K562 (cell line): ENCODE results near the gene WDR54. TPM values are rescaled to one million over a fixed set of nuclear protein-coding genes. Genes with fewer than 3 reads are reported as not detected.

ENCODE experiments used
- CHD2 ChIP-seq: IDR thresholded peaks from 2 replicates; pipeline ENCODE4 v1.6.1; 2011; ENCODE audit warnings: low read depth, low read length
- E2F4 ChIP-seq: sonication (generic); formaldehyde crosslinking; IDR thresholded peaks from 2 replicates; pipeline ENCODE4 v1.8.0; 2022; ENCODE audit warnings: mild to moderate bottlenecking, low read depth, missing genetic modification reagents
- ESRRA ChIP-seq: fragments of 450-650 bp; IDR thresholded peaks from 2 replicates; pipeline ENCODE4 v1.6.1; 2014; ENCODE audit warnings: low read depth, mild to moderate bottlenecking, moderate library complexity, borderline replicate concordance
- GTF2F1 ChIP-seq: IDR thresholded peaks from 2 replicates; pipeline ENCODE4 v1.6.1; 2011; ENCODE audit warnings: low read depth, low read length, improper control_type of control experiment
- HNRNPLL ChIP-seq: fragments of 200-400 bp; formaldehyde crosslinking; IDR thresholded peaks from 2 replicates; pipeline ENCODE4 v1.6.1; 2017; ENCODE audit warnings: low read length, low read depth, mild to moderate bottlenecking; ENCODE audit not compliant: poor library complexity, severe bottlenecking
- KHSRP ChIP-seq: fragments of 450-650 bp; IDR thresholded peaks from 2 replicates; pipeline ENCODE4 v1.6.1; 2017
- MCM2 ChIP-seq: fragments of 450-650 bp; IDR thresholded peaks from 2 replicates; pipeline ENCODE4 v1.6.1; 2017; ENCODE audit warnings: low read depth, mild to moderate bottlenecking
- MEF2A ChIP-seq: IDR thresholded peaks from 2 replicates; pipeline ENCODE4 v1.6.1; 2011; ENCODE audit warnings: low read depth, mild to moderate bottlenecking, low read length, moderate library complexity; ENCODE audit not compliant: control insufficient read depth
- NBN ChIP-seq: fragments of 450-650 bp; IDR thresholded peaks from 2 replicates; pipeline ENCODE4 v1.6.1; 2016; ENCODE audit warnings: low read depth, mild to moderate bottlenecking
- NCOR1 ChIP-seq: fragments of 450-650 bp; IDR thresholded peaks from 2 replicates; pipeline ENCODE4 v1.6.1; 2016; ENCODE audit warnings: mild to moderate bottlenecking, moderate library complexity
- PBX2 ChIP-seq, 2 experiments: IDR thresholded peaks in 1 of 2; conservative IDR thresholded peaks in 1 of 2; 2 replicates each; pipeline ENCODE4 v1.6.1; 2016; ENCODE audit warnings: low read depth in 2 of 2, mild to moderate bottlenecking in 1 of 2, missing compliant biosample characterization in 1 of 2, missing genetic modification characterization in 1 of 2, moderate library complexity in 1 of 2
- PHF20 ChIP-seq: fragments of 450-650 bp; IDR thresholded peaks from 2 replicates; pipeline ENCODE4 v1.6.1; 2018; ENCODE audit not compliant: partially characterized antibody
- PHTF2 ChIP-seq: fragments of 250-450 bp; sonication (Bioruptor Pico); IDR thresholded peaks from 2 replicates; pipeline ENCODE4 v1.5.0; 2021; ENCODE audit warnings: mild to moderate bottlenecking
- PREB ChIP-seq: sonication (generic); formaldehyde crosslinking; IDR thresholded peaks from 2 replicates; pipeline ENCODE4 v1.8.1; 2023; ENCODE audit warnings: mild to moderate bottlenecking, missing genetic modification reagents
- RAD21 ChIP-seq, 2 experiments: fragments of 250-450 bp in 1 of 2; fragments of 450-650 bp in 1 of 2; sonication (Bioruptor Pico) in 1 of 2; formaldehyde crosslinking in 1 of 2; IDR thresholded peaks in 1 of 2; conservative IDR thresholded peaks in 1 of 2; 2 replicates each; pipeline versions ENCODE4 v1.4.0 to v1.8.0; 2020 to 2022; ENCODE audit warnings: mild to moderate bottlenecking in 2 of 2, moderate library complexity in 1 of 2
- ZBTB33 ChIP-seq: sonication (generic); formaldehyde crosslinking; IDR thresholded peaks from 2 replicates; pipeline ENCODE4 v1.8.1; 2023; ENCODE audit warnings: mild to moderate bottlenecking, missing genetic modification reagents
- ZBTB43 ChIP-seq: sonication (generic); formaldehyde crosslinking; IDR thresholded peaks from 2 replicates; pipeline ENCODE4 v1.8.0; 2023; ENCODE audit warnings: mild to moderate bottlenecking, missing genetic modification reagents
- ZNF644 ChIP-seq: fragments of 200-800 bp; sonication (Bioruptor generic); IDR thresholded peaks from 2 replicates; pipeline ENCODE4 v1.6.1; 2016; ENCODE audit warnings: low read depth, missing genetic modification characterization, missing compliant biosample characterization
- polyA plus RNA-seq, 8 experiments: library from polyadenylated mRNA; depleted of rRNA in 4 of 8; stranded (reverse) in 5 of 8; unstranded in 3 of 8; fragments of >200 nt; fragmentation: Nextera tagmentation in 2 of 8; fragmentation: Illumina TruSeq in 1 of 8; extraction: Ambion mirVana in 2 of 8; extraction: Trizol in 1 of 8; gene quantifications; 2 replicates each; pipeline versions ENCODE4 v1.2.1 to v1.2.3, GENCODE V29; 2011 to 2014; ENCODE audit warnings: inconsistent platforms in 1 of 8, missing spikeins in 1 of 8
- total RNA-seq, 7 experiments: library from RNA; depleted of rRNA in 6 of 7; stranded (reverse); fragments of >200 nt in 6 of 7; fragmentation: Illumina TruSeq in 2 of 7; extraction: Trizol in 2 of 7; gene quantifications; 2 replicates each; pipeline versions ENCODE4 v1.2.1 to v1.2.3, GENCODE V29; 2011 to 2021; ENCODE audit warnings: low replicate concordance in 1 of 7

The WDR54 gene
- total and polyA plus RNA-seq, 9 of the 15 experiments (the other 6 are each of a cell fraction or from before 2014, with no cell fraction given) = 5.2 to 15.2 (median 7.4) TPM

GRCh38 chr2:74454654-74455511 lies 33.4 kb downstream of the WDR54 start, which contains the start of gene INO80B (continued):
- TF ChIP-seq ZBTB43 (CRISPR knock-in tag) = no peak
- peak; percentile 16; the same call in 1 of the 2 replicates for TF ChIP-seq MEF2A
- TF ChIP-seq ZNF644 (tag) = no peak; the same call in 1 of the 2 replicates
- peak; percentile 10 to 18; a peak in 2 of 4 replicates for TF ChIP-seq RAD21 (CRISPR knock-in tag; conservative IDR thresholded peaks at IDR 0.05 in 1 of 2, IDR thresholded peaks at IDR 0.05 in 1 of 2)
- TF ChIP-seq HNRNPLL = peak; percentile 96
- peak; percentile 97 for TF ChIP-seq NCOR1
- peak; percentile 73; the same call in 1 of the 2 replicates for TF ChIP-seq ESRRA
- TF ChIP-seq E2F4 (CRISPR knock-in tag) = no peak
- peak; percentile 49; the same call in 1 of the 2 replicates for TF ChIP-seq CHD2
- TF ChIP-seq ZBTB33 (CRISPR knock-in tag) = peak; percentile 69
- TF ChIP-seq PHF20 = peak; percentile 90
- TF ChIP-seq PHTF2 (CRISPR knock-in tag) = no peak
- no peak for TF ChIP-seq MCM2
- TF ChIP-seq KHSRP = no peak
- TF ChIP-seq PREB (CRISPR knock-in tag) = peak; percentile 86
- peak; percentile 78 for TF ChIP-seq NBN
- TF ChIP-seq PBX2 (CRISPR knock-in tag; IDR thresholded peaks at IDR 0.05; ENCODE audit: low read depth) = no peak
- no peak for TF ChIP-seq PBX2 (tag; conservative IDR thresholded peaks at IDR 0.05; ENCODE audit: low read depth)
- no peak for TF ChIP-seq GTF2F1
